GM10248 (cell line): Measurements from ENCODE around the gene POLR3A.

Source experiments
- CTCF ChIA-PET: fragments of 300-600 bp; sonication (Branson Sonifier 250); formaldehyde crosslinking; extraction: SDS; loops from one replicate; lab custom pipeline; 2021; ENCODE audit warnings: antibody characterized with exemption; lab: Yijun Ruan, JAX
- POLR2A ChIA-PET: fragments of 350-650 bp; sonication (Branson Sonifier 250); formaldehyde crosslinking; extraction: SDS; loops from one replicate; lab custom pipeline; 2020; ENCODE audit warnings: antibody characterized with exemption; lab: Yijun Ruan, JAX
- DNase-seq: peaks from one replicate; pipeline ENCODE4 v3.0.0; 2012; ENCODE audit errors: extremely low spot score
- TF ChIP-seq, protein P1 (sequence below): IDR thresholded peaks from 2 replicates; pipeline ENCODE4 v1.5.1; 2012; ENCODE audit warnings: mild to moderate bottlenecking, low read depth; ENCODE audit errors: extremely low read depth, missing control alignments, control extremely low read depth

POLR3A gene

DNA sequence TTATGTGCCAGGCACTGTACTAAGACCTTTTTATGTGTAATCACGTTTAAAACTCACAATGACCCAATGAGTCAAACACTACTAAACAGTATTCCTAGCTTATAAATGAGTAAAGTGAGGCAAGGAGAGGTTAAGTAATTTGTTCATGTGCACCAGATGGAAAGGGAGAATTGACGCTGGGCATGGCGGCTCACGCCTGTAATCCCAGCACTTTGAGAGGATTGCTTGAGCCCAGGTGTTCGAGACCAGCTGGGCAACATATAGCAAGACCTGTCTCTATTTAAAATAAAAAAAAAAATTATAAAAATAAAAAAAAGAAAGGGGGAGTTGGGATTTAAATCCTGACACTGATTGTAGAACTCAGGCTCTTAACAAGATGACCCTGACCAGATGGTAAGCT is 56.0 kb downstream of the POLR3A start:
- CTCF ChIA-PET = interaction anchor here (0.8 to 1.7 kb wide), 3 partner anchors 13 to 126 kb away, joined by 4 to 5 read pairs (median 4); no protein-coding TSS in a partner anchor
- no peak for DNase-seq
- TF ChIP-seq, protein P1, sequence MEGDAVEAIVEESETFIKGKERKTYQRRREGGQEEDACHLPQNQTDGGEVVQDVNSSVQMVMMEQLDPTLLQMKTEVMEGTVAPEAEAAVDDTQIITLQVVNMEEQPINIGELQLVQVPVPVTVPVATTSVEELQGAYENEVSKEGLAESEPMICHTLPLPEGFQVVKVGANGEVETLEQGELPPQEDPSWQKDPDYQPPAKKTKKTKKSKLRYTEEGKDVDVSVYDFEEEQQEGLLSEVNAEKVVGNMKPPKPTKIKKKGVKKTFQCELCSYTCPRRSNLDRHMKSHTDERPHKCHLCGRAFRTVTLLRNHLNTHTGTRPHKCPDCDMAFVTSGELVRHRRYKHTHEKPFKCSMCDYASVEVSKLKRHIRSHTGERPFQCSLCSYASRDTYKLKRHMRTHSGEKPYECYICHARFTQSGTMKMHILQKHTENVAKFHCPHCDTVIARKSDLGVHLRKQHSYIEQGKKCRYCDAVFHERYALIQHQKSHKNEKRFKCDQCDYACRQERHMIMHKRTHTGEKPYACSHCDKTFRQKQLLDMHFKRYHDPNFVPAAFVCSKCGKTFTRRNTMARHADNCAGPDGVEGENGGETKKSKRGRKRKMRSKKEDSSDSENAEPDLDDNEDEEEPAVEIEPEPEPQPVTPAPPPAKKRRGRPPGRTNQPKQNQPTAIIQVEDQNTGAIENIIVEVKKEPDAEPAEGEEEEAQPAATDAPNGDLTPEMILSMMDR = no peak
- POLR2A ChIA-PET = no interaction called here

DNA sequence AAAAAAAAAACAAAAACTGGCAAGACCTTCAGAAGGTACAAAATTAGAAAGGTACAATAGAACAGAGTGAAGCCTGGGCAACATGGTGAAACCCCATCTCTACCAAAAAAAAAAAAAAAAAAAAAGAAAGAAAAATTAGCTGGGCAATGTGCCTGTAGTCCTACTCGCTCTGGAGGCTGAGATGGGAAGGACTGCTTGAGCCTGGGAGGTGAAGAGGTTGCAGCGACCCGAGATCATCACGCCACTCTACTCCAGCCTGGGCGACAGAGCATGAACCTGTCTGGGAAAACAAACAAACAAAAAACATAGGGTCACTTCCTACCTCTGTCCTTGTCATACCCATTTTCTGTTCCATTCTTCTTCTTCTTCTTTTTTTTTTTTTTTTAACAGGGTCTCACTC is 57.2 kb downstream of the POLR3A start:
- TF ChIP-seq, protein P1 = no peak
- CTCF ChIA-PET = interaction anchor here (1.7 kb wide), 1 partner anchor 125 kb away, joined by 5 read pairs; no protein-coding TSS in a partner anchor
- POLR2A ChIA-PET = no interaction called here
- DNase-seq = no peak

DNA sequence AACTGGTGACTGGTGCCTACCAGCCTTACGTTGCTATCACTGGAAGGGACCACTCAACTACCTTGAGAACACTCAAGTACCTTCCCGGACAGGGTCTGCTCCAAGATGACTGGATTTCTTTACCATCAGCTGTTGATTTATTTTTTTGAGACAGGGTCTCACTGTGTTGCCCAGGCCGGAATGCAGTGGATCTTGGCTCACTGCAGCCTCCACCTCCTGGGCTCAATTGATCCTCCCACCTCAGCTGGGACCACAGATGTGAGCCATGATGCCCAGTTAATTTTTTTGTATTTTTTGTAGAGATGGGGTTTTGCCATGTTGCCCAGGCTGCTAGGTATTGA is 57.5 kb downstream of the POLR3A start:
- ChIA-PET POLR2A (no interaction called here), CTCF (no interaction called here)
- no peak for DNase-seq
- TF ChIP-seq, protein P1 = no peak

DNA sequence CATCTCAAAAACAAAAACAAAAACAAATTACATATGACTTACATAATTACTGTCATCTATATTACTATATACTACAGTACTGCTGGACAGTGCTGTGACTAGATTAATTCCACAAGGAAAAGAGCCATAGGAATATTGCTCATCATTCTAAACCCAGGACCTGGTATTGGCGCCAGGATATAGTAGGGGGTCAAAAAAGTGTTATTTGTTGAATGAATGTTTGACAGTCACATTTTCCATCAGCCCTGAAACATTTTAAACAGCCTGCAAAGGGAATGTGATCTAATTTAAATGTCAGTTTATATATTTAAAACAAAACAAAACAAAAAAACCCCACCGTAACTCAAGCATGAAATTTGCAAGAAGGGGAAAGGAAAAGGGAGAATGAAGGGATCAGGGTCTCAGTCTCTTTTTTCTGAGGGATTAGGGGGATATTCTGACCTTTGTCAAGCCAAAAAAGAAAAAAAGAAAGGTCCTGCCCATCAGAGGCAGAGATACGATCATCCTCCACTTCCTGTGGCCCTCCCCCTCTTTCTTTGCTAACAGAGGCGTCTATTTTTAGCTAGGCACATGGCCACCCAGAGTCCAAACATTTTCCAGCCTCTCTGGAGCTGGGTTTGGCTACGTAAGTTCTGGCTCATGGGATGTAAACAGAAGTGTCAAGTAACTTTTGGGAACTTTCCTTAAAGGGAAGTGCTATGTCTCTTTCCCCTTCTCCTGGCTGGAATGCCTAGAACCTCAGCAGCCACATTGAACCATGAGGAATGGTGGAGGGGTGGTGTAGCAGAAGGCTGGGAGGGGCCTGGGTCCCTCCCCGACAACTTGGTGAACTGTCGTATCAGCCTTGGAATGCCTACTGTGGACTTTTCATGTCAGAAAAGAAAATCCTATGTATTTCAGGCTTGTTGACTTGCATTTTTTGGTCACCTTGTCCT is 58.2 kb downstream of the POLR3A start:
- POLR2A ChIA-PET = no interaction called here

DNA sequence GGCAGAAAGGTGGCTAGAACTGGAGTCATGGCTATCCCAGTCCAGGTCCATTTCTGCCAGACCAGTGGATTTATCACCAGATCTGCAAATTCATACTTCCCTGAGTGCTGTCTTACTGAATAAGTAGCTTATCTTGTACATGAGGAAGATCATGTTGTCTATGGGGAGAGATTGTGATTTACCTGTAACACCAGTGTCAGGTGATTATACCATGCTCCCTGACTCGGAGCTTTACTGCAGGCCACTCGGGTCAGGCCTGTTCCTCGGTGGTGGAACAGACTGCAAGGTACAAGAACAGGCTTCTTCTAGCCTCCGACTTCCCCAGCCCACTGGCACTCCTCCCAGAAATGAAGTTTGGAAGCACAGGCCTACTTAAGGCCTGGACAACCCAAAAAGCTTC is 60.2 kb downstream of the POLR3A start:
- TF ChIP-seq, protein P1 = no peak
- POLR2A ChIA-PET = no interaction called here
- CTCF ChIA-PET = interaction anchor here (1.1 to 1.7 kb wide), 6 partner anchors 8 to 122 kb away, joined by 3 to 9 read pairs (median 4); no protein-coding TSS in a partner anchor
- no peak for DNase-seq

More for the DNA sequence above, 58.2 kb downstream of the POLR3A start:
- TF ChIP-seq, protein P1 = no peak
- CTCF ChIA-PET = interaction anchor here (1.1 kb wide), 1 partner anchor 49 kb away, joined by 3 read pairs; no protein-coding TSS in a partner anchor
- DNase-seq = peak; percentile 40

DNA sequence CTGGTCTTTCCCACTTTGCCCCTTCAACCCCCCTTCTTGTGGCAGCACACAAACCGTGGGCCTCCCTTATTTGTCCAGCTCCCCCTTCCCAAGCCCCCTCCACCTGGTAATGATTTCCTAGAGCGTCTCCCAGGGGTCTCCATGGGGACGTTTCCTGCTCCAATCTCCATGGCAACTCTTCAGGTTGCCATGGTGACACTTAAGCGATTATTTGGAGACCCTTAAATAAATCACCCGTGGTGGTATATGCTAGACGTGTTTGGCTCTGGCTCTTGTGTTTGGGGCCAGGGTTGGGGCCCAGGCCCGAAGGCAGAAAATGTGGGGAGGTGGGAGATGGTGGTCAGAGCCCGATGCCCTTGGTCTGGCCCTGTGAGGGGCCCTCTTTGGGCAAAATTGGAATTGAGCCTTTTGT is 61.7 kb downstream of the POLR3A start:
- ChIA-PET POLR2A (no interaction called here), CTCF (interaction anchor here (1.7 kb wide), 1 partner anchor 121 kb away, joined by 9 read pairs; no protein-coding TSS in a partner anchor)
- no peak for DNase-seq
- TF ChIP-seq, protein P1 = no peak
